HG03342 (cell line): Measurements from ENCODE around the gene MTAP.

ENCODE experiments used
- ATAC-seq: cut with Tn5 transposase; IDR thresholded peaks from one replicate; pipeline ENCODE4 v1.9.1; 2021; ENCODE audit warnings: mild to moderate bottlenecking, moderate library complexity; ENCODE audit not compliant: unreplicated experiment

The MTAP gene

GRCh38 chr9:21802418-21803000 is at the start of gene MTAP:
Gene MTAP (plus strand): TSS chr9:21802636. CDS start chr9:21802749, 113 bp downstream.
- peak; percentile 83 for ATAC-seq

- ATAC-seq: no peak
These were observed 48.9 kb upstream of the MTAP start for GRCh38 chr9:21753523-21753922.

GRCh38 chr9:21754741-21755140 is 47.7 kb upstream of the MTAP start:
- no peak for ATAC-seq

- ATAC-seq: no peak
These were observed 43.9 kb upstream of the MTAP start for GRCh38 chr9:21758540-21758939.

GRCh38 chr9:21761309-21761901 is 41.0 kb upstream of the MTAP start:
- peak; percentile 89 for ATAC-seq

GRCh38 chr9:21762064-21762463 is 40.4 kb upstream of the MTAP start:
- ATAC-seq: no peak

- no peak for ATAC-seq
These were observed 37.6 kb upstream of the MTAP start for GRCh38 chr9:21764846-21765245.

- ATAC-seq: no peak
These were observed 36.3 kb upstream of the MTAP start for GRCh38 chr9:21766096-21766495.

- ATAC-seq: no peak
These were observed 31.4 kb upstream of the MTAP start for GRCh38 chr9:21770871-21771560.

GRCh38 chr9:21777701-21778100 is 24.7 kb upstream of the MTAP start:
- ATAC-seq: no peak

- ATAC-seq: no peak
These were observed 24.1 kb upstream of the MTAP start for GRCh38 chr9:21778304-21778703.

- ATAC-seq: no peak
These were observed 23.0 kb upstream of the MTAP start for GRCh38 chr9:21779397-21779796.

GRCh38 chr9:21781656-21782055 is 20.8 kb upstream of the MTAP start:
- ATAC-seq: no peak

GRCh38 chr9:21782205-21782604 is 20.2 kb upstream of the MTAP start:
- ATAC-seq: peak; percentile 48

GRCh38 chr9:21788752-21789151 is 13.7 kb upstream of the MTAP start:
- no peak for ATAC-seq

GRCh38 chr9:21789541-21790037 is 12.8 kb upstream of the MTAP start:
- ATAC-seq: peak; percentile 99

GRCh38 chr9:21795483-21795882 is 7.0 kb upstream of the MTAP start:
- no peak for ATAC-seq

- no peak for ATAC-seq
These were observed 5.7 kb upstream of the MTAP start for GRCh38 chr9:21796768-21797167.

GRCh38 chr9:21800931-21801682 is 1.3 kb upstream of the MTAP start:
- no peak for ATAC-seq

GRCh38 chr9:21801683-21802417 is 586 bp upstream of the MTAP start:
- ATAC-seq: peak; percentile 13

GRCh38 chr9:21803649-21804048 is 1.2 kb downstream of the MTAP start:
- ATAC-seq: no peak
